GM23338 (cell line): Measurements from ENCODE around the gene WDR37.

Source experiments
- CREB1 ChIP-seq: fragments of 250-450 bp; sonication (Bioruptor Pico); IDR thresholded peaks from 2 replicates; pipeline ENCODE4 v1.5.0; 2020; ENCODE audit warnings: low read depth, mild to moderate bottlenecking, moderate library complexity
- EZH2 ChIP-seq: fragments of 200-600 bp; sonication (generic); IDR thresholded peaks from one replicate; pipeline ENCODE4 v1.8.0; 2017; ENCODE audit warnings: antibody characterized with exemption, mild to moderate bottlenecking, low read depth; ENCODE audit not compliant: unreplicated experiment
- EZH2phosphoT487 ChIP-seq: fragments of 200-600 bp; sonication (generic); IDR thresholded peaks from one replicate; pipeline ENCODE4 v1.8.1; 2018; ENCODE audit warnings: antibody characterized with exemption; ENCODE audit not compliant: unreplicated experiment
- JUNB ChIP-seq: IDR thresholded peaks from one replicate; pipeline ENCODE4 v1.6.1; 2016; ENCODE audit warnings: antibody characterized with exemption; ENCODE audit not compliant: unreplicated experiment
- NANOG ChIP-seq: IDR thresholded peaks from 2 replicates; pipeline ENCODE4 v1.6.1; 2016; ENCODE audit warnings: antibody characterized with exemption, borderline replicate concordance
- POLR2AphosphoS5 ChIP-seq: IDR thresholded peaks from 2 replicates; pipeline ENCODE4 v1.6.1; 2016; ENCODE audit warnings: antibody characterized with exemption, low read depth
- STAT1 ChIP-seq: IDR thresholded peaks from one replicate; pipeline ENCODE4 v1.6.1; 2016; ENCODE audit warnings: antibody characterized with exemption; ENCODE audit not compliant: unreplicated experiment
- ZNF114 ChIP-seq: fragments of 250-450 bp; sonication (Bioruptor Pico); IDR thresholded peaks from 2 replicates; pipeline ENCODE4 v1.5.0; 2020; ENCODE audit warnings: mild to moderate bottlenecking, moderate library complexity
- ZNF331 ChIP-seq: fragments of 250-450 bp; sonication (Bioruptor Pico); IDR thresholded peaks from 2 replicates; pipeline ENCODE4 v1.5.0; 2020; ENCODE audit warnings: low read depth, mild to moderate bottlenecking, moderate library complexity
- TF ChIP-seq, protein P1 (sequence below), 2 experiments: fragments of 200-600 bp in 1 of 2; sonication (generic) in 1 of 2; conservative IDR thresholded peaks; 2 replicates each; pipeline versions ENCODE4 v1.5.1 to v1.6.1; 2016 to 2017; ENCODE audit warnings: antibody characterized with exemption in 2 of 2, low read depth in 2 of 2, mild to moderate bottlenecking in 2 of 2, moderate library complexity in 1 of 2
- TF ChIP-seq, protein P2 (sequence below): IDR thresholded peaks from one replicate; pipeline ENCODE4 v1.6.1; 2018; ENCODE audit warnings: antibody characterized with exemption; ENCODE audit not compliant: unreplicated experiment
- TF ChIP-seq, protein P3 (sequence below): IDR thresholded peaks from 2 replicates; pipeline ENCODE4 v1.6.1; 2016; ENCODE audit warnings: antibody characterized with exemption
- TF ChIP-seq, protein P4 (sequence below): fragments of 250-450 bp; sonication (Bioruptor Pico); IDR thresholded peaks from 2 replicates; pipeline ENCODE4 v1.5.0; 2020; ENCODE audit warnings: mild to moderate bottlenecking, moderate library complexity

DNA sequence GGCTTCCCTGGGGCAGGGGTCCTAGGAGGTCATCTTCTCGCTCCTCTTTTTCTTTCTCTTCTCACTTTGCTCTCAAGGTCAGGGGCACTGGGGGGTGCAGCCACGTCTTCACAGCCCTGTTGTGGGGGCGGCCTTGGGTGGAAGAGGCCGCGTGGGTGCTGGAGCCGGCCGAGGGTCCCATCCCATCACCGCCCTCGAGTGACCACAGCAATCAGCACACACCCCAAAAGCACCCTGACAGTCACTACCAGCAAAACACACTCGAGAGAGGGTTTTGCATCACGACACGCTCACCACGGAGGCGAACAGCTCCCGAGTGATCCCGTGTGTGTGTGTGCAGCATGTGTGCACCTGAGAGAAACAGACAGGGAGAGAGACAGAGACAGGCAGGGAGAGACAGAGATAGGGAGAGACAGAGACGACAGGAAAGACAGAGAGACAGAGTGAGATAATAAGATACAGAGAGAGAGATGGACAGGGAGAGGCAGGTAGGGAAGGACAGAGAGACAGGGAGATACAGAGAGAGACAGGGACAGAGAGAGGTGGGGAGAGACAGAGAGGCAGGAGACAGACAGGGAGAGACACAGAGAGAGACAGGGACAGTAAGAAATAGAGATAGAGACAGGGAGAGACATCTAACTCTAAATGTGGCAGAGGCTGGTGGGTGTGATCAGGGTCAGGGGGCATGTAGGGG is 100.9 kb downstream of the WDR37 start:
- TF ChIP-seq, protein P1, sequence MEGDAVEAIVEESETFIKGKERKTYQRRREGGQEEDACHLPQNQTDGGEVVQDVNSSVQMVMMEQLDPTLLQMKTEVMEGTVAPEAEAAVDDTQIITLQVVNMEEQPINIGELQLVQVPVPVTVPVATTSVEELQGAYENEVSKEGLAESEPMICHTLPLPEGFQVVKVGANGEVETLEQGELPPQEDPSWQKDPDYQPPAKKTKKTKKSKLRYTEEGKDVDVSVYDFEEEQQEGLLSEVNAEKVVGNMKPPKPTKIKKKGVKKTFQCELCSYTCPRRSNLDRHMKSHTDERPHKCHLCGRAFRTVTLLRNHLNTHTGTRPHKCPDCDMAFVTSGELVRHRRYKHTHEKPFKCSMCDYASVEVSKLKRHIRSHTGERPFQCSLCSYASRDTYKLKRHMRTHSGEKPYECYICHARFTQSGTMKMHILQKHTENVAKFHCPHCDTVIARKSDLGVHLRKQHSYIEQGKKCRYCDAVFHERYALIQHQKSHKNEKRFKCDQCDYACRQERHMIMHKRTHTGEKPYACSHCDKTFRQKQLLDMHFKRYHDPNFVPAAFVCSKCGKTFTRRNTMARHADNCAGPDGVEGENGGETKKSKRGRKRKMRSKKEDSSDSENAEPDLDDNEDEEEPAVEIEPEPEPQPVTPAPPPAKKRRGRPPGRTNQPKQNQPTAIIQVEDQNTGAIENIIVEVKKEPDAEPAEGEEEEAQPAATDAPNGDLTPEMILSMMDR (conservative IDR thresholded peaks at IDR 0.05; ENCODE audit: low read depth in 2 of 2), result no peak
- no peak for TF ChIP-seq POLR2AphosphoS5
- TF ChIP-seq, protein P2, sequence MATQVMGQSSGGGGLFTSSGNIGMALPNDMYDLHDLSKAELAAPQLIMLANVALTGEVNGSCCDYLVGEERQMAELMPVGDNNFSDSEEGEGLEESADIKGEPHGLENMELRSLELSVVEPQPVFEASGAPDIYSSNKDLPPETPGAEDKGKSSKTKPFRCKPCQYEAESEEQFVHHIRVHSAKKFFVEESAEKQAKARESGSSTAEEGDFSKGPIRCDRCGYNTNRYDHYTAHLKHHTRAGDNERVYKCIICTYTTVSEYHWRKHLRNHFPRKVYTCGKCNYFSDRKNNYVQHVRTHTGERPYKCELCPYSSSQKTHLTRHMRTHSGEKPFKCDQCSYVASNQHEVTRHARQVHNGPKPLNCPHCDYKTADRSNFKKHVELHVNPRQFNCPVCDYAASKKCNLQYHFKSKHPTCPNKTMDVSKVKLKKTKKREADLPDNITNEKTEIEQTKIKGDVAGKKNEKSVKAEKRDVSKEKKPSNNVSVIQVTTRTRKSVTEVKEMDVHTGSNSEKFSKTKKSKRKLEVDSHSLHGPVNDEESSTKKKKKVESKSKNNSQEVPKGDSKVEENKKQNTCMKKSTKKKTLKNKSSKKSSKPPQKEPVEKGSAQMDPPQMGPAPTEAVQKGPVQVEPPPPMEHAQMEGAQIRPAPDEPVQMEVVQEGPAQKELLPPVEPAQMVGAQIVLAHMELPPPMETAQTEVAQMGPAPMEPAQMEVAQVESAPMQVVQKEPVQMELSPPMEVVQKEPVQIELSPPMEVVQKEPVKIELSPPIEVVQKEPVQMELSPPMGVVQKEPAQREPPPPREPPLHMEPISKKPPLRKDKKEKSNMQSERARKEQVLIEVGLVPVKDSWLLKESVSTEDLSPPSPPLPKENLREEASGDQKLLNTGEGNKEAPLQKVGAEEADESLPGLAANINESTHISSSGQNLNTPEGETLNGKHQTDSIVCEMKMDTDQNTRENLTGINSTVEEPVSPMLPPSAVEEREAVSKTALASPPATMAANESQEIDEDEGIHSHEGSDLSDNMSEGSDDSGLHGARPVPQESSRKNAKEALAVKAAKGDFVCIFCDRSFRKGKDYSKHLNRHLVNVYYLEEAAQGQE, result no peak
- no peak for TF ChIP-seq EZH2
- no peak for TF ChIP-seq STAT1
- TF ChIP-seq EZH2phosphoT487, result no peak
- no peak for TF ChIP-seq ZNF114
- TF ChIP-seq CREB1 (CRISPR knock-in tag), result no peak
- TF ChIP-seq ZNF331, result no peak
- TF ChIP-seq, protein P3, sequence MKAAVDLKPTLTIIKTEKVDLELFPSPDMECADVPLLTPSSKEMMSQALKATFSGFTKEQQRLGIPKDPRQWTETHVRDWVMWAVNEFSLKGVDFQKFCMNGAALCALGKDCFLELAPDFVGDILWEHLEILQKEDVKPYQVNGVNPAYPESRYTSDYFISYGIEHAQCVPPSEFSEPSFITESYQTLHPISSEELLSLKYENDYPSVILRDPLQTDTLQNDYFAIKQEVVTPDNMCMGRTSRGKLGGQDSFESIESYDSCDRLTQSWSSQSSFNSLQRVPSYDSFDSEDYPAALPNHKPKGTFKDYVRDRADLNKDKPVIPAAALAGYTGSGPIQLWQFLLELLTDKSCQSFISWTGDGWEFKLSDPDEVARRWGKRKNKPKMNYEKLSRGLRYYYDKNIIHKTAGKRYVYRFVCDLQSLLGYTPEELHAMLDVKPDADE, result no peak
- TF ChIP-seq JUNB, result no peak
- TF ChIP-seq, protein P4, sequence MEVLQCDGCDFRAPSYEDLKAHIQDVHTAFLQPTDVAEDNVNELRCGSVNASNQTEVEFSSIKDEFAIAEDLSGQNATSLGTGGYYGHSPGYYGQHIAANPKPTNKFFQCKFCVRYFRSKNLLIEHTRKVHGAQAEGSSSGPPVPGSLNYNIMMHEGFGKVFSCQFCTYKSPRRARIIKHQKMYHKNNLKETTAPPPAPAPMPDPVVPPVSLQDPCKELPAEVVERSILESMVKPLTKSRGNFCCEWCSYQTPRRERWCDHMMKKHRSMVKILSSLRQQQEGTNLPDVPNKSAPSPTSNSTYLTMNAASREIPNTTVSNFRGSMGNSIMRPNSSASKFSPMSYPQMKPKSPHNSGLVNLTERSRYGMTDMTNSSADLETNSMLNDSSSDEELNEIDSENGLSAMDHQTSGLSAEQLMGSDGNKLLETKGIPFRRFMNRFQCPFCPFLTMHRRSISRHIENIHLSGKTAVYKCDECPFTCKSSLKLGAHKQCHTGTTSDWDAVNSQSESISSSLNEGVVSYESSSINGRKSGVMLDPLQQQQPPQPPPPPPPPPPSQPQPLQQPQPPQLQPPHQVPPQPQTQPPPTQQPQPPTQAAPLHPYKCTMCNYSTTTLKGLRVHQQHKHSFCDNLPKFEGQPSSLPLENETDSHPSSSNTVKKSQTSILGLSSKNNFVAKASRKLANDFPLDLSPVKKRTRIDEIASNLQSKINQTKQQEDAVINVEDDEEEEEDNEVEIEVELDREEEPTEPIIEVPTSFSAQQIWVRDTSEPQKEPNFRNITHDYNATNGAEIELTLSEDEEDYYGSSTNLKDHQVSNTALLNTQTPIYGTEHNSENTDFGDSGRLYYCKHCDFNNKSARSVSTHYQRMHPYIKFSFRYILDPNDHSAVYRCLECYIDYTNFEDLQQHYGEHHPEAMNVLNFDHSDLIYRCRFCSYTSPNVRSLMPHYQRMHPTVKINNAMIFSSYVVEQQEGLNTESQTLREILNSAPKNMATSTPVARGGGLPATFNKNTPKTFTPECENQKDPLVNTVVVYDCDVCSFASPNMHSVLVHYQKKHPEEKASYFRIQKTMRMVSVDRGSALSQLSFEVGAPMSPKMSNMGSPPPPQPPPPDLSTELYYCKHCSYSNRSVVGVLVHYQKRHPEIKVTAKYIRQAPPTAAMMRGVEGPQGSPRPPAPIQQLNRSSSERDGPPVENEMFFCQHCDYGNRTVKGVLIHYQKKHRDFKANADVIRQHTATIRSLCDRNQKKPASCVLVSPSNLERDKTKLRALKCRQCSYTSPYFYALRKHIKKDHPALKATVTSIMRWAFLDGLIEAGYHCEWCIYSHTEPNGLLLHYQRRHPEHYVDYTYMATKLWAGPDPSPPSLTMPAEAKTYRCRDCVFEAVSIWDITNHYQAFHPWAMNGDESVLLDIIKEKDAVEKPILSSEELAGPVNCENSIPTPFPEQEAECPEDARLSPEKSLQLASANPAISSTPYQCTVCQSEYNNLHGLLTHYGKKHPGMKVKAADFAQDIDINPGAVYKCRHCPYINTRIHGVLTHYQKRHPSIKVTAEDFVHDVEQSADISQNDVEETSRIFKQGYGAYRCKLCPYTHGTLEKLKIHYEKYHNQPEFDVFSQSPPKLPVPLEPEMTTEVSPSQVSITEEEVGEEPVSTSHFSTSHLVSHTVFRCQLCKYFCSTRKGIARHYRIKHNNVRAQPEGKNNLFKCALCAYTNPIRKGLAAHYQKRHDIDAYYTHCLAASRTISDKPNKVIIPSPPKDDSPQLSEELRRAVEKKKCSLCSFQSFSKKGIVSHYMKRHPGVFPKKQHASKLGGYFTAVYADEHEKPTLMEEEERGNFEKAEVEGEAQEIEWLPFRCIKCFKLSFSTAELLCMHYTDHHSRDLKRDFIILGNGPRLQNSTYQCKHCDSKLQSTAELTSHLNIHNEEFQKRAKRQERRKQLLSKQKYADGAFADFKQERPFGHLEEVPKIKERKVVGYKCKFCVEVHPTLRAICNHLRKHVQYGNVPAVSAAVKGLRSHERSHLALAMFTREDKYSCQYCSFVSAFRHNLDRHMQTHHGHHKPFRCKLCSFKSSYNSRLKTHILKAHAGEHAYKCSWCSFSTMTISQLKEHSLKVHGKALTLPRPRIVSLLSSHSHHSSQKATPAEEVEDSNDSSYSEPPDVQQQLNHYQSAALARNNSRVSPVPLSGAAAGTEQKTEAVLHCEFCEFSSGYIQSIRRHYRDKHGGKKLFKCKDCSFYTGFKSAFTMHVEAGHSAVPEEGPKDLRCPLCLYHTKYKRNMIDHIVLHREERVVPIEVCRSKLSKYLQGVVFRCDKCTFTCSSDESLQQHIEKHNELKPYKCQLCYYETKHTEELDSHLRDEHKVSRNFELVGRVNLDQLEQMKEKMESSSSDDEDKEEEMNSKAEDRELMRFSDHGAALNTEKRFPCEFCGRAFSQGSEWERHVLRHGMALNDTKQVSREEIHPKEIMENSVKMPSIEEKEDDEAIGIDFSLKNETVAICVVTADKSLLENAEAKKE, result no peak
- no peak for TF ChIP-seq NANOG
